Neural cell (in vitro differentiated cells): ENCODE results near the gene VSTM4. TPM values are rescaled to one million over a fixed set of nuclear protein-coding genes. Genes with fewer than 3 reads are reported as not detected.

Experiments
- H2AFZ ChIP-seq: fragments of 200-600, 300-800 bp; sonication (generic), shearing (Covaris generic); 2 replicates; pipeline ENCODE4 v1.6.0; 2014; ENCODE audit warnings: low read depth, mild to moderate bottlenecking, antibody characterized with exemption, low read length, moderate library complexity
- H3F3A ChIP-seq: fragments of 200-600 bp; shearing (Covaris generic); 2 replicates; pipeline ENCODE4 v1.6.1; 2016; ENCODE audit warnings: mild to moderate bottlenecking, moderate library complexity, mixed read lengths, antibody characterized with exemption, low read length; ENCODE audit not compliant: insufficient read depth, poor library complexity, severe bottlenecking
- H3K27ac ChIP-seq: fragments of 200-600, 300-800 bp; sonication (generic), shearing (Covaris generic); 2 replicates; pipeline ENCODE4 v1.5.1; 2014; ENCODE audit warnings: mild to moderate bottlenecking, low read length, moderate library complexity
- H3K27me3 ChIP-seq: fragments of 300-800, 200-600 bp; sonication (generic), shearing (Covaris generic); 2 replicates; pipeline ENCODE4 v1.6.0; 2014; ENCODE audit warnings: mild to moderate bottlenecking, low read depth, low read length, moderate library complexity; ENCODE audit not compliant: insufficient read depth
- H3K36me3 ChIP-seq: fragments of 300-800, 200-600 bp; sonication (generic), shearing (Covaris generic); 2 replicates; pipeline ENCODE4 v1.5.1; 2014; ENCODE audit warnings: mild to moderate bottlenecking, antibody characterized with exemption, low read length, moderate library complexity; ENCODE audit not compliant: insufficient read depth
- H3K4me2 ChIP-seq: fragments of 300-800, 200-600 bp; sonication (generic), shearing (Covaris generic); 2 replicates; pipeline ENCODE4 v1.6.0; 2014; ENCODE audit warnings: mild to moderate bottlenecking, low read length
- H3K4me3 ChIP-seq: fragments of 300-800, 200-600 bp; sonication (generic), shearing (Covaris generic); 2 replicates; pipeline ENCODE4 v1.5.1; 2014; ENCODE audit warnings: mild to moderate bottlenecking, low read length, moderate library complexity
- H3K79me2 ChIP-seq: fragments of 200-600 bp; shearing (Covaris generic); replicated peaks from 2 replicates; pipeline ENCODE4 v1.6.0; 2014; ENCODE audit warnings: mild to moderate bottlenecking, low read length, moderate library complexity; ENCODE audit not compliant: insufficient read depth
- H3K9ac ChIP-seq: fragments of 300-800, 200-600 bp; sonication (generic), shearing (Covaris generic); 2 replicates; pipeline ENCODE4 v1.6.1; 2016; ENCODE audit warnings: mild to moderate bottlenecking, low read length, mixed read lengths
- H3K9me2 ChIP-seq: fragments of 200-600 bp; shearing (Covaris generic); 2 replicates; pipeline ENCODE4 v1.6.1; 2016; ENCODE audit warnings: mild to moderate bottlenecking, low read length, mixed read lengths; ENCODE audit not compliant: insufficient read depth
- H3K9me3 ChIP-seq: fragments of 200-600, 300-800 bp; sonication (generic), shearing (Covaris generic); 2 replicates; pipeline ENCODE4 v1.6.1; 2016; ENCODE audit warnings: mild to moderate bottlenecking, mixed run types, low read length, moderate library complexity, mixed read lengths
- H4K20me1 ChIP-seq: fragments of 200-600 bp; shearing (Covaris generic); 2 replicates; pipeline ENCODE4 v1.6.1; 2016; ENCODE audit warnings: mild to moderate bottlenecking, mixed run types; ENCODE audit not compliant: insufficient read depth
- CTCF ChIP-seq: fragments of 450-650 bp; IDR thresholded peaks from 2 replicates; pipeline ENCODE4 v1.5.1; 2014; ENCODE audit warnings: antibody characterized with exemption, mild to moderate bottlenecking, moderate library complexity; ENCODE audit not compliant: poor library complexity, severe bottlenecking
- EP300 ChIP-seq: fragments of 450-650 bp; conservative IDR thresholded peaks from 2 replicates; pipeline ENCODE4 v1.6.1; 2014; ENCODE audit warnings: antibody characterized with exemption, mild to moderate bottlenecking, moderate library complexity; ENCODE audit not compliant: poor library complexity, severe bottlenecking
- EZH2 ChIP-seq: fragments of 200-600, 300-800 bp; shearing (Covaris generic), sonication (generic); IDR thresholded peaks from 2 replicates; pipeline ENCODE4 v1.6.1; 2014; ENCODE audit warnings: antibody characterized with exemption, low read length, borderline replicate concordance, mild to moderate bottlenecking; ENCODE audit not compliant: insufficient read depth, poor library complexity, severe bottlenecking
- MXI1 ChIP-seq: fragments of 450-650 bp; conservative IDR thresholded peaks from 2 replicates; pipeline ENCODE4 v1.6.1; 2014; ENCODE audit warnings: antibody characterized with exemption, mild to moderate bottlenecking; ENCODE audit not compliant: poor library complexity, severe bottlenecking
- POLR2AphosphoS5 ChIP-seq: IDR thresholded peaks from 2 replicates; pipeline ENCODE4 v1.6.1; 2012
- RAD21 ChIP-seq: fragments of 450-650 bp; conservative IDR thresholded peaks from 2 replicates; pipeline ENCODE4 v1.6.1; 2014; ENCODE audit warnings: antibody characterized with exemption, mild to moderate bottlenecking, moderate library complexity
- REST ChIP-seq: IDR thresholded peaks from 2 replicates; pipeline ENCODE4 v1.6.1; 2012; ENCODE audit warnings: borderline replicate concordance
- SMC3 ChIP-seq: fragments of 450-650 bp; conservative IDR thresholded peaks from 2 replicates; pipeline ENCODE4 v1.6.1; 2014; ENCODE audit warnings: antibody characterized with exemption, mild to moderate bottlenecking, moderate library complexity; ENCODE audit not compliant: poor library complexity
- TAF1 ChIP-seq: IDR thresholded peaks from 2 replicates; pipeline ENCODE4 v1.6.1; 2012; ENCODE audit warnings: low read depth
- polyA plus RNA-seq: library from polyadenylated mRNA; depleted of rRNA; stranded (reverse); fragments of >200 nt; gene quantifications from 2 replicates; pipeline ENCODE4 v1.2.3, GENCODE V29; 2014

Gene VSTM4
- polyA plus RNA-seq, 1 donor from 2014 or later = 0.52 TPM

GRCh38 chr10:49037187-49037586, 78.1 kb downstream of the VSTM4 start:
- TF ChIP-seq EP300 (no peak), TAF1 (no peak), RAD21 (no peak), CTCF (no peak), POLR2AphosphoS5 (no peak), REST (no peak), SMC3 (no peak), MXI1 (no peak)
- Histone ChIP-seq H2AFZ (no peak overlapping the region), H3K9me3 (no peaks in the 10 kb centered on the region)

GRCh38 chr10:49036638-49037037, 78.7 kb downstream of the VSTM4 start:
- Histone ChIP-seq H3K36me3 (no peaks in the 10 kb centered on the region), H3K4me3 (no peak overlapping the region), H3K9me2 (no peaks in the 10 kb centered on the region), H3K4me2 (no peak overlapping the region), H3K79me2 (no peaks in the 10 kb centered on the region), H3F3A (no peaks in the 10 kb centered on the region), H3K9ac (no peak overlapping the region), H2AFZ (no peak overlapping the region), H4K20me1 (no peaks in the 10 kb centered on the region), H3K9me3 (no peaks in the 10 kb centered on the region), H3K27ac (no peak overlapping the region), H3K27me3 (no peaks in the 10 kb centered on the region)
- TF ChIP-seq EZH2 = no peak

More at GRCh38 chr10:49037187-49037586, 78.1 kb downstream of the VSTM4 start:
- Histone ChIP-seq H3K9me2 (no peaks in the 10 kb centered on the region), H3K4me3 (no peak overlapping the region), H3K79me2 (no peaks in the 10 kb centered on the region), H3K27ac (no peak overlapping the region), H3K27me3 (no peaks in the 10 kb centered on the region), H3K4me2 (no peak overlapping the region), H3F3A (no peaks in the 10 kb centered on the region), H3K9ac (no peak overlapping the region), H3K36me3 (no peaks in the 10 kb centered on the region), H4K20me1 (no peaks in the 10 kb centered on the region)

DNA sequence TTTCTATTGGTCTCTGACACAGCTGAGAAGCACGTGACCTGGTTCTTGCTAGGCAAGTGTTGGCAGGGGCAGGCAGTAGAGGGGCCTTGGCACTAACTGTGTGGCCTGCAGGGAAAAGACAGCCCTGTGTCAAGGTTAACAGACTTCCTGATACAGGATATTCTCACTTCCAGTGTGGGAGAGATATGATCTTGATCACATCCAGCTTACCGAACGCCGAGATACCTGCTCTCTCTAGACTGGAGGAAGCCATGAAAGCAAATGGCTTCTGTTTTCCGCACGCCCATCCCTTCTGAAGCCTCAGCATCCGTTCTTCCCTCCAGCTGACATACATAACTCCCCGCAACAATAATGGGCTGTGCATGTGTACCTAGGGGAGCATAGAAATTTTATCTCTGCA, 79.4 kb downstream of the VSTM4 start:
- no peak overlapping the region for H3K4me3 ChIP-seq
- H3K9me2 ChIP-seq = no peaks in the 10 kb centered on the region
- H3F3A ChIP-seq = no peaks in the 10 kb centered on the region
- H3K79me2 ChIP-seq = no peaks in the 10 kb centered on the region
- H3K27ac ChIP-seq = no peak overlapping the region
- H2AFZ ChIP-seq = no peak overlapping the region
- H3K36me3 ChIP-seq = no peaks in the 10 kb centered on the region
- H3K4me2 ChIP-seq = no peak overlapping the region
- TF ChIP-seq POLR2AphosphoS5 = no peak
- TF ChIP-seq MXI1 = no peak
- no peak for TF ChIP-seq TAF1
- no peak for TF ChIP-seq RAD21
- TF ChIP-seq SMC3 = no peak
- no peak for TF ChIP-seq REST
- TF ChIP-seq EP300 = no peak
- TF ChIP-seq EZH2 = no peak
- TF ChIP-seq CTCF = no peak
- no peaks in the 10 kb centered on the region for H3K9me3 ChIP-seq
- H4K20me1 ChIP-seq = no peaks in the 10 kb centered on the region
- no peaks in the 10 kb centered on the region for H3K27me3 ChIP-seq
- no peak overlapping the region for H3K9ac ChIP-seq
